ENCODE measurements around the gene PPARA. TPM values are rescaled to one million over a fixed set of nuclear protein-coding genes. Genes with fewer than 3 reads are reported as not detected.
"Not testable (repeated sequence)": the region's sequence is repeated elsewhere in the genome, so short reads cannot be mapped to it uniquely, and the experiment has no call there.

PPARA gene
- total RNA-seq, 1 donor from 2014 or later = 13.0 TPM

- no peaks in the 10 kb centered on the region for H3K9me3 Mint-ChIP-seq
- H3K4me3 Mint-ChIP-seq = no peak overlapping the region
- no peak for DNase-seq (ENCODE audit: low spot score in 2 of 2, unreplicated experiment in 2 of 2)
- H3K36me3 Mint-ChIP-seq = no peaks in the 10 kb centered on the region
- H3K4me1 Mint-ChIP-seq = no peaks in the 10 kb centered on the region
- H3K27me3 Mint-ChIP-seq (ENCODE audit: low read depth) = no peaks in the 10 kb centered on the region
- H3K27ac Mint-ChIP-seq = no peak overlapping the region
- TF ChIP-seq CTCF (IDR thresholded peaks at IDR 0.05; ENCODE audit: unreplicated experiment) = no peak
Measured at GRCh38 chr22:46127556-46127955, 22.8 kb upstream of the PPARA start.

GRCh38 chr22:46128606-46129005 is 21.7 kb upstream of the PPARA start:
- Mint-ChIP-seq H3K36me3 (no peaks in the 10 kb centered on the region), H3K4me3 (no peak overlapping the region), H3K27me3 (ENCODE audit: low read depth) (no peaks in the 10 kb centered on the region), H3K4me1 (no peaks in the 10 kb centered on the region), H3K9me3 (no peaks in the 10 kb centered on the region), H3K27ac (no peak overlapping the region)
- TF ChIP-seq CTCF (IDR thresholded peaks at IDR 0.05; ENCODE audit: unreplicated experiment) = no peak
- no peak for DNase-seq (ENCODE audit: low spot score in 2 of 2, unreplicated experiment in 2 of 2)

- H3K36me3 Mint-ChIP-seq = no peaks in the 10 kb centered on the region
- no peaks in the 10 kb centered on the region for H3K4me1 Mint-ChIP-seq
- DNase-seq (ENCODE audit: low spot score in 2 of 2, unreplicated experiment in 2 of 2) = no peak
- no peak for TF ChIP-seq CTCF (IDR thresholded peaks at IDR 0.05; ENCODE audit: unreplicated experiment)
- H3K4me3 Mint-ChIP-seq = no peak overlapping the region
- no peaks in the 10 kb centered on the region for H3K27me3 Mint-ChIP-seq (ENCODE audit: low read depth)
- H3K9me3 Mint-ChIP-seq = no peaks in the 10 kb centered on the region
- H3K27ac Mint-ChIP-seq = no peak overlapping the region
Measured at GRCh38 chr22:46129390-46130041, 20.8 kb upstream of the PPARA start.

GRCh38 chr22:46131151-46131587 is 19.2 kb upstream of the PPARA start:
- no peaks in the 10 kb centered on the region for H3K4me1 Mint-ChIP-seq

GRCh38 chr22:46132193-46132829 is 18.0 kb upstream of the PPARA start:
- not testable (repeated sequence) for H3K4me3 Mint-ChIP-seq; DNase-seq (ENCODE audit: low spot score in 2 of 2, unreplicated experiment in 2 of 2); H3K9me3 Mint-ChIP-seq; H3K27me3 Mint-ChIP-seq (ENCODE audit: low read depth); H3K4me1 Mint-ChIP-seq; H3K27ac Mint-ChIP-seq; H3K36me3 Mint-ChIP-seq

More at GRCh38 chr22:46131151-46131587, 19.2 kb upstream of the PPARA start:
- TF ChIP-seq CTCF (IDR thresholded peaks at IDR 0.05; ENCODE audit: unreplicated experiment) = no peak
- Mint-ChIP-seq H3K27me3 (ENCODE audit: low read depth) (no peaks in the 10 kb centered on the region), H3K27ac (no peak overlapping the region), H3K36me3 (no peaks in the 10 kb centered on the region), H3K9me3 (no peaks in the 10 kb centered on the region), H3K4me3 (no peak overlapping the region)
- DNase-seq (ENCODE audit: low spot score in 2 of 2, unreplicated experiment in 2 of 2) = no peak

GRCh38 chr22:46132830-46133587 is 17.3 kb upstream of the PPARA start:
- H3K27me3 Mint-ChIP-seq (ENCODE audit: low read depth) = no peaks in the 10 kb centered on the region

More at GRCh38 chr22:46132830-46133587, 17.3 kb upstream of the PPARA start:
- peaks cover 2% of the 10 kb centered on the region for H3K4me1 Mint-ChIP-seq
- H3K27ac Mint-ChIP-seq = no peak overlapping the region
- no peaks in the 10 kb centered on the region for H3K36me3 Mint-ChIP-seq
- no peaks in the 10 kb centered on the region for H3K9me3 Mint-ChIP-seq
- DNase-seq (ENCODE audit: low spot score in 2 of 2, unreplicated experiment in 2 of 2) = no peak
- H3K4me3 Mint-ChIP-seq = no peak overlapping the region
- no peak for TF ChIP-seq CTCF (IDR thresholded peaks at IDR 0.05; ENCODE audit: unreplicated experiment)

All from mesothelial cell of epicardium (in vitro differentiated cells).